K562 (cell line): ENCODE results near the gene SOX6.
A peak's percentile ranks its signal among the peaks of the same experiment; 100 is the strongest.

Experiments
- CAMTA2 ChIP-seq: fragments of 250-450 bp; sonication (Bioruptor Pico); conservative IDR thresholded peaks from 2 replicates; pipeline ENCODE4 v1.5.1; 2022
- ETV6 ChIP-seq, 3 experiments: fragments of 150-350 bp in 1 of 3; sonication (generic) in 1 of 3; formaldehyde crosslinking in 1 of 3; IDR thresholded peaks; 2 replicates each; pipeline versions ENCODE4 v1.6.1 to v1.8.0; 2014 to 2022; ENCODE audit warnings: borderline replicate concordance in 2 of 3, low read depth in 2 of 3, antibody characterized with exemption in 1 of 3, low read length in 1 of 3, mild to moderate bottlenecking in 1 of 3, missing genetic modification reagents in 1 of 3
- ILF3 ChIP-seq: fragments of 450-650 bp; IDR thresholded peaks from 2 replicates; pipeline ENCODE4 v1.6.1; 2018; ENCODE audit warnings: antibody characterized with exemption, mild to moderate bottlenecking, moderate library complexity, borderline replicate concordance
- MAZ ChIP-seq, 2 experiments: fragments of 450-650 bp in 1 of 2; sonication (generic) in 1 of 2; formaldehyde crosslinking; IDR thresholded peaks in 1 of 2; conservative IDR thresholded peaks in 1 of 2; 2 replicates each; pipeline versions ENCODE4 v1.4.0 to v1.5.0; 2020; ENCODE audit warnings: mild to moderate bottlenecking in 1 of 2, missing genetic modification reagents in 1 of 2
- NELFE ChIP-seq: IDR thresholded peaks from 2 replicates; pipeline ENCODE4 v1.6.1; 2011; ENCODE audit warnings: mild to moderate bottlenecking; ENCODE audit not compliant: insufficient read depth, insufficient read length
- NRF1 ChIP-seq, 2 experiments: fragments of 450-650 bp; IDR thresholded peaks in 1 of 2; conservative IDR thresholded peaks in 1 of 2; 2 replicates each; pipeline ENCODE4 v1.6.1; 2014; ENCODE audit warnings: mild to moderate bottlenecking in 2 of 2
- TEAD1 ChIP-seq, 2 experiments: fragments of 450-650 bp in 1 of 2; sonication (generic) in 1 of 2; formaldehyde crosslinking; IDR thresholded peaks; 2 replicates each; pipeline versions ENCODE4 v1.4.0 to v1.8.0; 2020 to 2022; ENCODE audit warnings: mild to moderate bottlenecking in 2 of 2, missing genetic modification reagents in 1 of 2
- TEAD2 ChIP-seq: fragments of 450-650 bp; IDR thresholded peaks from 2 replicates; pipeline ENCODE4 v1.6.1; 2016; ENCODE audit warnings: missing genetic modification characterization, control low read depth, missing compliant biosample characterization
- TF ChIP-seq, protein P1 (sequence below): fragments of 450-650 bp; conservative IDR thresholded peaks from 2 replicates; pipeline ENCODE4 v1.6.1; 2016; ENCODE audit warnings: missing genetic modification characterization, low read depth, mild to moderate bottlenecking, missing compliant biosample characterization, moderate library complexity
- TF ChIP-seq, protein P2 (sequence below), 3 experiments: IDR thresholded peaks in 2 of 3; conservative IDR thresholded peaks in 1 of 3; 2 replicates each; pipeline ENCODE4 v1.5.1; 2011 to 2012; ENCODE audit warnings: low read length in 3 of 3, mild to moderate bottlenecking in 3 of 3, control low read depth in 2 of 3, improper control_type of control experiment in 1 of 3, inconsistent platforms in 1 of 3, low read depth in 1 of 3, mixed read lengths in 1 of 3, moderate library complexity in 1 of 3; ENCODE audit not compliant: insufficient read depth in 2 of 3
- TF ChIP-seq, protein P3 (sequence below), 2 experiments: fragments of 450-650 bp in 1 of 2; sonication (generic) in 1 of 2; formaldehyde crosslinking in 1 of 2; IDR thresholded peaks in 1 of 2; conservative IDR thresholded peaks in 1 of 2; 2 replicates each; pipeline versions ENCODE4 v1.6.1 to v1.8.1; 2016 to 2023; ENCODE audit warnings: mild to moderate bottlenecking in 2 of 2, moderate library complexity in 2 of 2, inconsistent platforms in 1 of 2, missing genetic modification reagents in 1 of 2
- TF ChIP-seq, protein P4 (sequence below): fragments of 250-450 bp; sonication (Bioruptor Pico); IDR thresholded peaks from 2 replicates; pipeline ENCODE4 v1.5.0; 2020; ENCODE audit warnings: mild to moderate bottlenecking, borderline replicate concordance

DNA sequence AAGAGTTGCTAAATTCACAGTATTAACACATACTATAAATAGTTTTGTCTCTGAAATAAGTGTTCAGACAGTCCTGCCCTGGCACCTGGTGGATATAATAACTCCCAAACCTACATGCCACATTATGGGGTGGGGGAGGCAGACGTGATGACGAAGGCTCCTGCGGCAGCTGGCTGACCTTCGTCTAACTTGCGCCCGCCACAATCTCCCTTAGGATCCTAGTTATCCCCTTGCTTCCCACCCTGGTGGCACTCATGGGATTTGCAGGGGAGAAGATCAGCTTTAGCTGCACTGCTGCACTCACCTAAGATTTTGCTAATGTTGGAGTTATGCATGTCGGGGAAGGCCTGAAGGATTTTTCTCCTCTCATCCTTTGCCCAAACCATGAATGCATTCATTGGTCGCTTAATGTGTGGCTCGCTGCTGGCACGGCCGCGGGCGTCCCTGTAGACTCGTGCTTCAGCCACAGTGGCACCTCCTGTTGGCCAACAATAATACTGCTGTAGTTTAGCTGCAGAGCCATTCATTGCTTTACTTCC is 367.6 kb downstream of the SOX6 start:
- TF ChIP-seq ETV6 (IDR thresholded peaks at IDR 0.05; ENCODE audit: borderline replicate concordance in 1 of 2, low read depth in 2 of 2, low read length in 1 of 2) (no peak), ETV6 (CRISPR knock-in tag; IDR thresholded peaks at IDR 0.05; ENCODE audit: borderline replicate concordance) (no peak), NELFE (no peak), ILF3 (no peak), NRF1 (conservative IDR thresholded peaks at IDR 0.05 in 1 of 2, IDR thresholded peaks at IDR 0.05 in 1 of 2) (no peak), MAZ (CRISPR knock-in tag; conservative IDR thresholded peaks at IDR 0.05 in 1 of 2, IDR thresholded peaks at IDR 0.05 in 1 of 2) (no peak), TEAD1 (CRISPR knock-in tag; IDR thresholded peaks at IDR 0.05) (no peak), TEAD2 (tag) (no peak), CAMTA2 (no peak)
- TF ChIP-seq, protein P1, sequence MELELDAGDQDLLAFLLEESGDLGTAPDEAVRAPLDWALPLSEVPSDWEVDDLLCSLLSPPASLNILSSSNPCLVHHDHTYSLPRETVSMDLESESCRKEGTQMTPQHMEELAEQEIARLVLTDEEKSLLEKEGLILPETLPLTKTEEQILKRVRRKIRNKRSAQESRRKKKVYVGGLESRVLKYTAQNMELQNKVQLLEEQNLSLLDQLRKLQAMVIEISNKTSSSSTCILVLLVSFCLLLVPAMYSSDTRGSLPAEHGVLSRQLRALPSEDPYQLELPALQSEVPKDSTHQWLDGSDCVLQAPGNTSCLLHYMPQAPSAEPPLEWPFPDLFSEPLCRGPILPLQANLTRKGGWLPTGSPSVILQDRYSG: no peak
- TF ChIP-seq, protein P2, sequence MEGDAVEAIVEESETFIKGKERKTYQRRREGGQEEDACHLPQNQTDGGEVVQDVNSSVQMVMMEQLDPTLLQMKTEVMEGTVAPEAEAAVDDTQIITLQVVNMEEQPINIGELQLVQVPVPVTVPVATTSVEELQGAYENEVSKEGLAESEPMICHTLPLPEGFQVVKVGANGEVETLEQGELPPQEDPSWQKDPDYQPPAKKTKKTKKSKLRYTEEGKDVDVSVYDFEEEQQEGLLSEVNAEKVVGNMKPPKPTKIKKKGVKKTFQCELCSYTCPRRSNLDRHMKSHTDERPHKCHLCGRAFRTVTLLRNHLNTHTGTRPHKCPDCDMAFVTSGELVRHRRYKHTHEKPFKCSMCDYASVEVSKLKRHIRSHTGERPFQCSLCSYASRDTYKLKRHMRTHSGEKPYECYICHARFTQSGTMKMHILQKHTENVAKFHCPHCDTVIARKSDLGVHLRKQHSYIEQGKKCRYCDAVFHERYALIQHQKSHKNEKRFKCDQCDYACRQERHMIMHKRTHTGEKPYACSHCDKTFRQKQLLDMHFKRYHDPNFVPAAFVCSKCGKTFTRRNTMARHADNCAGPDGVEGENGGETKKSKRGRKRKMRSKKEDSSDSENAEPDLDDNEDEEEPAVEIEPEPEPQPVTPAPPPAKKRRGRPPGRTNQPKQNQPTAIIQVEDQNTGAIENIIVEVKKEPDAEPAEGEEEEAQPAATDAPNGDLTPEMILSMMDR (IDR thresholded peaks at IDR 0.05 in 2 of 3, conservative IDR thresholded peaks at IDR 0.05 in 1 of 3; ENCODE audit: insufficient read depth in 2 of 3, low read depth in 1 of 3, low read length in 3 of 3): peak; percentile 40 to 52 (median 49); a peak in 4 of 6 replicates
- TF ChIP-seq, protein P3, sequence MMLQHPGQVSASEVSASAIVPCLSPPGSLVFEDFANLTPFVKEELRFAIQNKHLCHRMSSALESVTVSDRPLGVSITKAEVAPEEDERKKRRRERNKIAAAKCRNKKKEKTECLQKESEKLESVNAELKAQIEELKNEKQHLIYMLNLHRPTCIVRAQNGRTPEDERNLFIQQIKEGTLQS (IDR thresholded peaks at IDR 0.05): no peak
- TF ChIP-seq, protein P3 (CRISPR knock-in tag; conservative IDR thresholded peaks at IDR 0.05): no peak
- TF ChIP-seq, protein P4, sequence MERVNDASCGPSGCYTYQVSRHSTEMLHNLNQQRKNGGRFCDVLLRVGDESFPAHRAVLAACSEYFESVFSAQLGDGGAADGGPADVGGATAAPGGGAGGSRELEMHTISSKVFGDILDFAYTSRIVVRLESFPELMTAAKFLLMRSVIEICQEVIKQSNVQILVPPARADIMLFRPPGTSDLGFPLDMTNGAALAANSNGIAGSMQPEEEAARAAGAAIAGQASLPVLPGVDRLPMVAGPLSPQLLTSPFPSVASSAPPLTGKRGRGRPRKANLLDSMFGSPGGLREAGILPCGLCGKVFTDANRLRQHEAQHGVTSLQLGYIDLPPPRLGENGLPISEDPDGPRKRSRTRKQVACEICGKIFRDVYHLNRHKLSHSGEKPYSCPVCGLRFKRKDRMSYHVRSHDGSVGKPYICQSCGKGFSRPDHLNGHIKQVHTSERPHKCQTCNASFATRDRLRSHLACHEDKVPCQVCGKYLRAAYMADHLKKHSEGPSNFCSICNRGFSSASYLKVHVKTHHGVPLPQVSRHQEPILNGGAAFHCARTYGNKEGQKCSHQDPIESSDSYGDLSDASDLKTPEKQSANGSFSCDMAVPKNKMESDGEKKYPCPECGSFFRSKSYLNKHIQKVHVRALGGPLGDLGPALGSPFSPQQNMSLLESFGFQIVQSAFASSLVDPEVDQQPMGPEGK (CRISPR knock-in tag): no peak
